ENCODE data around the gene CSNK1D. TPM values are rescaled to one million over a fixed set of nuclear protein-coding genes. Genes with fewer than 3 reads are reported as not detected.

CSNK1D gene
- total RNA-seq, 4 donors from 2014 or later: 148 to 232 (median 215) TPM

- peaks cover 0 to 19% (median 0%) of the 10 kb centered on the region in 3 donors for H3K36me3 ChIP-seq
Observed at GRCh38 chr17:82234211-82235055, 39.1 kb downstream of the CSNK1D start.

DNA sequence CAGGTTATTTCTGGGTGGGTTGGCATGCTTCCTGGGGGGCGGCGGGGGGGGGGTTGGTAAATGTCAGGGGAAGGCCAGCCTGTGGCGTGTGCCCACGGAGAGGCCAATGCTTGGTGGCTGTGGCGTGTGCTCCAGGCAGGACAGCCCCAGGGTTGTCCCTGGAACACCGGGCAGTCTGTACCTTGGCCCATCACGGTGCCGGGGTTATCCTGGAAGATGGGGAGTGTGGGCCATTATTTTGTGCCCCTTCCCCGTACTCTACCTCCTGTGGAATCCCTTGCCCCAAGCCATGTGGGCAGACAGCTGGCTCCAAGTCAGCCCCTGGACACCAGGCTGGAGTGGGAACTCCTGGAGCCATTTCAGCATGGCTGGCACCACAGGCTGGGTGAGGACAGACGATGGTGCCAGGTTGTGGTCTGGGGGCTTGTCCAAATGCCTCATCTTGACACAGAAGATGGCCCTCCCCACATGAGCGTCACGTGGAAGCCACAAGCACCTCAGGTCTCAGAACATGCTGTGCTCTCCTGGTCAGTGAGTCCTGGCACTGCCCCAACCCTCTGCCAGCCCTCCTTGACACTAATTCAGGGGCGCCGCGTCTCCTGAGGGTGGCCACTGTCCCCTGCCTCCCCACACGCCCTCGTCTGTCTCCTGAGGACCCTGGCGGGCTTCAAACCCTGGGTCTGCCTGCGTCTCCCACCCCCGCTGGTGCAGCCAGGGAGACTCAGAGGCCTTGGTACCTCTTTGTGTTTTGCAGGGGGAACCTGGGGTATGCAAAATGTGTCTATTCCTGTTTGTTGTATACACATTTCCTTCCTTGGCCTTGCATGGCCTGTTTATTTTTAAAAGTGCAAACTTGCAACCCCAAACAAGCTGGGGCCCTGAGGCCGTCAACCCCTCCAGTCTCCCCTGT is 40.4 kb downstream of the CSNK1D start:
- TF ChIP-seq POLR2A (IDR thresholded peaks at IDR 0.05) (no peak), CTCF (IDR thresholded peaks at IDR 0.05) (no peak)
- Histone ChIP-seq H3K4me1 (peaks cover 0 to 85% (median 42%) of the 10 kb centered on the region in 4 donors), H3K4me3 (no peak overlapping the region), H3K27ac (peak overlapping the region in 1 of 4 donors; percentile 97), H3K27me3 (no peaks in the 10 kb centered on the region), H3K9me3 (no peaks in the 10 kb centered on the region), H3K36me3 (peaks cover 0 to 14% (median 0%) of the 10 kb centered on the region in 3 donors)
- peak in 1 of 3 donors; percentile 43 for DNase-seq

More at GRCh38 chr17:82234211-82235055, 39.1 kb downstream of the CSNK1D start:
- TF ChIP-seq CTCF (IDR thresholded peaks at IDR 0.05) (no peak), POLR2A (IDR thresholded peaks at IDR 0.05) (no peak)
- no peak overlapping the region for H3K4me3 ChIP-seq
- H3K4me1 ChIP-seq: peaks cover 2 to 89% (median 48%) of the 10 kb centered on the region in 4 donors
- peak overlapping the region in 1 of 4 donors; percentile 97 for H3K27ac ChIP-seq
- DNase-seq: peak in 1 of 3 donors; percentile 31
- no peaks in the 10 kb centered on the region for H3K27me3 ChIP-seq
- H3K9me3 ChIP-seq: no peaks in the 10 kb centered on the region

DNA sequence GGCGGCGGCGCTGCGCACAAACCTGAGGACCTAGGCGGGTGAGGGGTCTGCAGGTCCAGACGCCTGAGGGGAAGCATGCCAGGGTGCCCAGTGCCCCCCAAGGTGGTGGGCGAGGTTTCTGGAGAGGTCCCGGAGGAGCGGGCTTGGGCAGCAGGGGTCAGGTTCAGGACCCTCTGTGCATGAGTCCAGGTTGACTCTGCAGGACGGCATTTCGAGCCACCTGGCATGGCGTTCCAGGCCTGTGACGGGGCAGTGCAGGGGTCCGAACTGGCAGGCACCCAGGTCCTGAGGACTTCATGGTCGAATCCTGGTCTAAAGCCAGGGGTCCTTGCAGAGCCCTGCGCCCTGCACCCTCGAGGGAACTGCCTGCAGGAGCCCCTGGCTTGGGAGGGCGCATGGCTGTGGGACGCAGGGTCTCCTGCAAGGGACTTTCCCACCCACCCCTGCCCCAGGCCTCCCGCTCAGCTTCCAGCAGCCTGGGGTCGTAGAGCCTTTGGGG is 41.1 kb downstream of the CSNK1D start:
- Histone ChIP-seq H3K9me3 (no peaks in the 10 kb centered on the region), H3K27me3 (no peaks in the 10 kb centered on the region), H3K4me1 (peaks cover 0 to 79% (median 38%) of the 10 kb centered on the region in 4 donors), H3K4me3 (peak overlapping the region; percentile 60 to 89 (median 69)), H3K27ac (peak overlapping the region; percentile 95 to 99 (median 96)), H3K36me3 (peaks cover 0 to 7% (median 0%) of the 10 kb centered on the region in 3 donors)
- no peak for TF ChIP-seq CTCF (IDR thresholded peaks at IDR 0.05)
- TF ChIP-seq POLR2A (IDR thresholded peaks at IDR 0.05): no peak
- no peak for DNase-seq

DNA sequence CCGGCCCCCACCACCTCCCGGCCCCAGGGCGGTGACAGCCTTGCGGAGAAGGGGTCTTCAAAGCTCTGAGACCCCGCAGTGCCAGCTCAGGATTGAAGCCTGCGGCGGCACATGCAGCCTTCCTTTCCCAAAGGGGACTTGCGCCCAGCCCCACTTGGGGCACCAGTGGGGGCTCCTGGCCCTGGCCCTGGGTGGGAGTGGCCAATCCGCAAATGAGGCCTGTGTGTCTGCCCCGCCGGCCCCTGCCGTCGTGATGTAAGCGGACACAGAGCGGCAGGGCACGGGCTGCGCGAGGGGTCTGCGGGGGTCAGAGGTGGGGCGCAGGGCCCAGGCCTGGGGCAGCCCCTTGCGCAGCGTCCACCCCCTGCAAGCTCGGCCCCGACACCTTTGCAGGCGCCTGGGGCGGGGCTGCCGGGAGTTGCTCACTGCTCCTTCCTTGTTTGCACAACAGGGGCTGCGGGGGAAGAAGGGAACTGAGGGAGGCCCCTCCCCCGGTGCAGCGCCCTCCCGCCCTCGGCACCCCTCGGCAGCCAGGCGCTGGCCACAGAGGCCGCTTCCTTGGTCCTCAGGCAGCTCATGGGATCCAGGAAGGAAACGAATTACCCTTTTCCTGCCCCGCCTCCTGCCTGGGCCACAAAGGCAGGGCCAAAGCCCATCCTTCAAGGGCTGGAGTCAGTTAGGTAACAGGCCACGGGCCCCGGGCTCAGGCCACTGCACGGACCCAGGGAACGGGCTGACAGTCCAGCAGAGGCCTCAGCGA is 41.8 kb downstream of the CSNK1D start:
- TF ChIP-seq CTCF (IDR thresholded peaks at IDR 0.05): peak in 2 of 6 experiments; percentile 3
- peak in 1 of 2 donors; percentile 61 for TF ChIP-seq POLR2A (IDR thresholded peaks at IDR 0.05)
- peaks cover 0 to 74% (median 38%) of the 10 kb centered on the region in 4 donors for H3K4me1 ChIP-seq
- H3K9me3 ChIP-seq: no peaks in the 10 kb centered on the region
- peak overlapping the region; percentile 60 to 89 (median 69) for H3K4me3 ChIP-seq
- peaks cover 0 to under 1% (median 0%) of the 10 kb centered on the region in 3 donors for H3K36me3 ChIP-seq
- H3K27ac ChIP-seq: peak overlapping the region; percentile 95 to 99 (median 96)
- no peaks in the 10 kb centered on the region for H3K27me3 ChIP-seq
- DNase-seq: peak; percentile 75 to 87 (median 84)

DNA sequence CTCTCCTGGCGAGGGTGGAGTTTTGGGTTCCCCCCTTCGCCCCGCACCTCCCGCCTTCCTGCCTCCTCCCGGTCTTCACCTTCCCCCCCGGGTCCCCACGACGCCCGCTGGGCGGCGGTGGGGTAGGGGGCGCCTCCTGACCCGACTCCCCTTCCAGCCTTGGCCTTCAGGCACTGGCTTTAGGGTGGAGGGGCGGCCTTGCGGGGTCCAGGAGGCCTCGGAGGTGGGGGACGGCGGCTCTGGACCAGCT is 42.3 kb downstream of the CSNK1D start:
- peak overlapping the region; percentile 60 to 89 (median 69) for H3K4me3 ChIP-seq
- peak in 1 of 3 donors; percentile 73 for DNase-seq
- H3K27ac ChIP-seq: peak overlapping the region; percentile 95 to 99 (median 96)
- TF ChIP-seq CTCF (IDR thresholded peaks at IDR 0.05) (no peak), POLR2A (IDR thresholded peaks at IDR 0.05) (no peak)
- H3K27me3 ChIP-seq: no peaks in the 10 kb centered on the region
- no peaks in the 10 kb centered on the region for H3K9me3 ChIP-seq
- peaks cover 0 to 69% (median 33%) of the 10 kb centered on the region in 4 donors for H3K4me1 ChIP-seq
- H3K36me3 ChIP-seq: no peaks in the 10 kb centered on the region
